Endodermal cell (in vitro differentiated cells): Measurements from ENCODE around the gene SLCO2A1. TPM values are rescaled to one million over a fixed set of nuclear protein-coding genes. Genes with fewer than 3 reads are reported as not detected.

Source experiments
- DNase-seq: peaks from one replicate; pipeline ENCODE4 v3.0.0-alpha.2; 2017
- H3K27ac ChIP-seq: 2 replicates; pipeline ENCODE4 v1.5.1; 2013; ENCODE audit warnings: mild to moderate bottlenecking, low read depth, low read length, moderate library complexity
- H3K27me3 ChIP-seq: 2 replicates; pipeline ENCODE4 v1.6.1; 2013; ENCODE audit warnings: mild to moderate bottlenecking, low read length, moderate library complexity; ENCODE audit not compliant: insufficient read depth, control insufficient read depth, poor library complexity, severe bottlenecking
- H3K36me3 ChIP-seq: 2 replicates; pipeline ENCODE4 v1.7.0; 2013; ENCODE audit warnings: mild to moderate bottlenecking, low read length, moderate library complexity; ENCODE audit not compliant: control insufficient read depth, insufficient read depth
- H3K4me1 ChIP-seq: one replicate; pipeline ENCODE4 v1.7.0; 2013; ENCODE audit warnings: low read length; ENCODE audit not compliant: control insufficient read depth, insufficient read depth
- H3K4me3 ChIP-seq: 2 replicates; pipeline ENCODE4 v1.5.1; 2013; ENCODE audit warnings: mild to moderate bottlenecking, low read length, moderate library complexity
- H3K9ac ChIP-seq: 2 replicates; pipeline ENCODE4 v1.6.1; 2013; ENCODE audit warnings: mild to moderate bottlenecking, low read length, moderate library complexity; ENCODE audit not compliant: poor library complexity, severe bottlenecking; ENCODE audit errors: extremely low read depth
- H3K9me3 ChIP-seq: 2 replicates; pipeline ENCODE4 v1.6.1; 2013; ENCODE audit warnings: mild to moderate bottlenecking, low read length, moderate library complexity; ENCODE audit not compliant: control insufficient read depth
- H3K27ac Mint-ChIP-seq: 2 replicates; pipeline ENCODE4 v1.8.0; 2020; ENCODE audit warnings: mixed read lengths
- H3K27me3 Mint-ChIP-seq: 2 replicates; pipeline ENCODE4 v1.8.0; 2021; ENCODE audit warnings: mild to moderate bottlenecking, mixed read lengths; ENCODE audit not compliant: insufficient read depth
- H3K36me3 Mint-ChIP-seq: 2 replicates; pipeline ENCODE4 v1.8.0; 2020; ENCODE audit warnings: low read depth, mixed read lengths
- H3K4me1 Mint-ChIP-seq: 2 replicates; pipeline ENCODE4 v1.8.0; 2020; ENCODE audit warnings: mixed read lengths
- H3K4me3 Mint-ChIP-seq: 2 replicates; pipeline ENCODE4 v1.8.0; 2020; ENCODE audit warnings: mild to moderate bottlenecking, moderate library complexity, mixed read lengths
- H3K9me3 Mint-ChIP-seq: 2 replicates; pipeline ENCODE4 v1.8.0; 2020; ENCODE audit warnings: mild to moderate bottlenecking, mixed read lengths
- WGBS, 2 experiments: methylation state at CpG; one replicate each; pipeline versions ENCODE4 v1.1.5 to v1.1.7; 2013; ENCODE audit warnings: missing lambda C conversion rate in 2 of 2, mixed read lengths in 1 of 2; ENCODE audit not compliant: insufficient coverage in 1 of 2, insufficient read length in 1 of 2; 5-methylcytosine and 5-hydroxymethylcytosine counted together
- total RNA-seq, 2 donors: library from RNA; stranded (reverse); fragmentation: NEBNext Ultra II Directional in 1 of 2; extraction: Animal tissue kit (Norgen Biotek cat#: 25700) in 1 of 2; gene quantifications; 2 replicates in 1 of 2; 3 replicates in 1 of 2; pipeline ENCODE4 v1.2.1, GENCODE V29; 2021
- TF ChIP-seq, protein P1 (sequence below): fragments of 200-600 bp; sonication (generic); conservative IDR thresholded peaks from 2 replicates; pipeline ENCODE4 v1.5.0; 2021; ENCODE audit warnings: antibody characterized with exemption, mild to moderate bottlenecking

The SLCO2A1 gene
- total RNA-seq, 2 donors from 2014 or later = 126 to 134 TPM

DNA sequence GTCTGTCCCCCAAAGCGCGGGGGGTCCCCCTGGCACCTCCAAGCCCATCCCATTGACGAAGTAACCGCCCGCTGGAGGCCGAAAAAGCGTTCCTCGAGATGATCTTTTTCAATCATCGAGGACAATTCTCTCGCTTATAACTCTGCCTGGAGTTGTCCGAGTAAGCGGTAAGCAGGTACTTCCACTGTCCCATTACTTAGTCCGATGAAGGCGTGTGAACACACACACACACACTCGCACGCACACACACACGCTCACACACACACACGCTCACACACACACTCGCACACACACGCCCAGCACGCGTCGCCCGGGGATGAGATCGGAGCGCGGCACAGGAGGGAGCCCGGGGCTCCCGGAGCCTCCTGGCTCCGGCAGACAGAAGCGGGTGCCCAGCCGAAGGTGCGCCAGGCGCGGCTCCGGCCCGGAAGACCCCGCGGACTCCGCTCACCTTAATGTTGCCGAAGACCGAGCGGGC is 430 bp downstream of the SLCO2A1 start:
- H3K4me1 ChIP-seq = no peaks in the 10 kb centered on the region
- H3K9me3 ChIP-seq = no peaks in the 10 kb centered on the region
- Mint-ChIP-seq H3K9me3 (no peaks in the 10 kb centered on the region), H3K4me3 (peak overlapping the region; percentile 89), H3K27me3 (peaks cover 38% of the 10 kb centered on the region), H3K36me3 (peaks cover 23% of the 10 kb centered on the region), H3K27ac (peak overlapping the region; percentile 48), H3K4me1 (peaks cover 43% of the 10 kb centered on the region)
- TF ChIP-seq, protein P1, sequence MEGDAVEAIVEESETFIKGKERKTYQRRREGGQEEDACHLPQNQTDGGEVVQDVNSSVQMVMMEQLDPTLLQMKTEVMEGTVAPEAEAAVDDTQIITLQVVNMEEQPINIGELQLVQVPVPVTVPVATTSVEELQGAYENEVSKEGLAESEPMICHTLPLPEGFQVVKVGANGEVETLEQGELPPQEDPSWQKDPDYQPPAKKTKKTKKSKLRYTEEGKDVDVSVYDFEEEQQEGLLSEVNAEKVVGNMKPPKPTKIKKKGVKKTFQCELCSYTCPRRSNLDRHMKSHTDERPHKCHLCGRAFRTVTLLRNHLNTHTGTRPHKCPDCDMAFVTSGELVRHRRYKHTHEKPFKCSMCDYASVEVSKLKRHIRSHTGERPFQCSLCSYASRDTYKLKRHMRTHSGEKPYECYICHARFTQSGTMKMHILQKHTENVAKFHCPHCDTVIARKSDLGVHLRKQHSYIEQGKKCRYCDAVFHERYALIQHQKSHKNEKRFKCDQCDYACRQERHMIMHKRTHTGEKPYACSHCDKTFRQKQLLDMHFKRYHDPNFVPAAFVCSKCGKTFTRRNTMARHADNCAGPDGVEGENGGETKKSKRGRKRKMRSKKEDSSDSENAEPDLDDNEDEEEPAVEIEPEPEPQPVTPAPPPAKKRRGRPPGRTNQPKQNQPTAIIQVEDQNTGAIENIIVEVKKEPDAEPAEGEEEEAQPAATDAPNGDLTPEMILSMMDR = no peak
- peak overlapping the region; percentile 77 for H3K9ac ChIP-seq
- no peak for DNase-seq
- 1 to 2% methylated on average over 20 to 43 of the region's 43 CpGs for WGBS, 2 experiments
- H3K27ac ChIP-seq = no peak overlapping the region
- H3K36me3 ChIP-seq = no peaks in the 10 kb centered on the region
- H3K27me3 ChIP-seq = peaks cover 14% of the 10 kb centered on the region
- peak overlapping the region; percentile 93 for H3K4me3 ChIP-seq

DNA sequence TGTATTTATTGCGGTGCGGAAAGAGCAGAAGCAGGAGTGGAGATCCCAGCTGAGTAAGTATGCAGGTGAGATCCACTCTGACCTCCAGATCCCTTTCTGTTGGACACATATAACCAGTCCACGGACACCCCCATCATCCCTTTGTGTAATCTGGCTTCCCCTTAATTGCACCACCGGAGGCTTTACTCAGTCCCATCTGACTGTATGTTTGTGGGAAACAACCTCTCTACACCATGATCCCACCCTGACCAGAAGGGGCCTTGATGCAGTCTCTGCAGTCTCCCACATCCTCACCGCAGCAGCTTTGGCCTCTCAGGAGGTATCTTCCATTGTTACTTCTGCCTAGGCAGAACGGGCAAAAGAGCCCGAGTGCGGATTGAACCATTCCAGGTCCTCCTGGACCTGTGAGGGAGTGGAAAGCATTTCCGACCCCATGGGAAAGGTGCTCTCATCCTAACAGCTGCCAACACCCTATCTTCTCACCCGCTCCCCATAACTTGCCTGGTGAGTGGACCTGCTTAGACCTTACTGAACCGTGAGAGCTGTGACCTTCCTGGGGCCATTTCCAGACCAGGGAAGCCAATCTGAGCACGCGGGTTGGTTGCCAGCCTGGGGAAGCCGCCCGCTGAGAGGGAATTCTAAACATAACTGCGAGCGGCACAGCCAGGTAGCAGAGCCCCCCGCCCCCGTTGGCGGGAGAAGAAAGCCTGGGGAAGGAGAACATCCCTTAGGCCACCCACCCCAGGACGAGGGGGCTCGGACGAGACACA is 1.1 kb downstream of the SLCO2A1 start:
- Histone ChIP-seq H3K4me1 (no peaks in the 10 kb centered on the region), H3K9me3 (no peaks in the 10 kb centered on the region), H3K27ac (no peak overlapping the region), H3K36me3 (no peaks in the 10 kb centered on the region), H3K27me3 (peaks cover 14% of the 10 kb centered on the region), H3K9ac (peak overlapping the region; percentile 77), H3K4me3 (peak overlapping the region; percentile 93)
- Mint-ChIP-seq H3K4me1 (peaks cover 48% of the 10 kb centered on the region), H3K9me3 (no peaks in the 10 kb centered on the region), H3K4me3 (peak overlapping the region; percentile 89), H3K36me3 (peaks cover 25% of the 10 kb centered on the region), H3K27me3 (peaks cover 38% of the 10 kb centered on the region), H3K27ac (peak overlapping the region; percentile 70)
- WGBS, 2 experiments = 39 to 55% methylated on average over 13 to 23 of the region's 23 CpGs
- peak; percentile 71 for DNase-seq
- TF ChIP-seq, protein P1 = no peak

DNA sequence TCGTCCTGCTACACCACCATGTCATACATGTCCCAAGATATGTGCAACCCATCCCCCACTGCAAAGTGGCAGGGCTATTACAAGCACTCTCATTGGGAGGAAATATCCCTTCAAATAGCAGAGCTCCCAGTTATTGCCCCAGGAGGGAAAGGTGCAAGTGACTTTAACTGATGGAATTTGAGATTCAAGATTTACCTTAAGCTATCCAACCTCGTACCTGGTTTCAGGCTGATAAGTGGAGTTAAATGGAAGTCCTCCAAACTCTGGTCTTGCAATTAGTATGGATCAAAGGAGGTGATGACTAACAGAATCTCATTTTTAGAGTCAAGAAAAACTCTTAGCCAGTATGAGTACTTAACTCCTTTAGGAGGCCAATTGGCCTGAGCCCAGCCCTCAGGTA is 2.1 kb downstream of the SLCO2A1 start:
- H3K9me3 Mint-ChIP-seq = no peaks in the 10 kb centered on the region
- TF ChIP-seq, protein P1 = no peak
- Histone ChIP-seq H3K4me3 (peak overlapping the region; percentile 93), H3K9me3 (no peaks in the 10 kb centered on the region), H3K27me3 (peaks cover 14% of the 10 kb centered on the region), H3K4me1 (no peaks in the 10 kb centered on the region), H3K9ac (no peak overlapping the region), H3K27ac (no peak overlapping the region), H3K36me3 (no peaks in the 10 kb centered on the region)
- peak overlapping the region; percentile 89 for H3K4me3 Mint-ChIP-seq
- H3K27me3 Mint-ChIP-seq = peaks cover 31% of the 10 kb centered on the region
- H3K27ac Mint-ChIP-seq = no peak overlapping the region
- H3K36me3 Mint-ChIP-seq = peaks cover 27% of the 10 kb centered on the region
- peaks cover 51% of the 10 kb centered on the region for H3K4me1 Mint-ChIP-seq
- no peak for DNase-seq
- 90 to 100% methylated on average over 1 to 2 of the region's 2 CpGs for WGBS, 2 experiments
